H1 (cell line): Measurements from ENCODE around the gene ARHGAP4. TPM values are rescaled to one million over a fixed set of nuclear protein-coding genes. Genes with fewer than 3 reads are reported as not detected.

Experiments
- CBX5 ChIP-seq: fragments of 300-800, 300-1000 bp; sonication (generic); IDR thresholded peaks from 2 replicates; pipeline ENCODE4 v1.7.1; 2016; ENCODE audit warnings: antibody characterized with exemption, low read length, low read depth
- CHD7 ChIP-seq: fragments of 300-600 bp; sonication (generic); IDR thresholded peaks from 2 replicates; pipeline ENCODE4 v1.7.1; 2012; ENCODE audit warnings: low read length, moderate library complexity, mild to moderate bottlenecking, inconsistent platforms; ENCODE audit not compliant: insufficient replicate concordance
- JUND ChIP-seq: IDR thresholded peaks from 2 replicates; pipeline ENCODE4 v1.6.1; 2011; ENCODE audit warnings: mild to moderate bottlenecking, improper control_type of control experiment, low read length
- PHF8 ChIP-seq: fragments of 200-600 bp; sonication (generic); conservative IDR thresholded peaks from 2 replicates; pipeline ENCODE4 v1.7.1; 2012; ENCODE audit warnings: low read depth, mild to moderate bottlenecking, inconsistent platforms, low read length, moderate library complexity
- POLR2A ChIP-seq, 2 experiments: IDR thresholded peaks; 1 replicate in 1 of 2; 2 replicates in 1 of 2; pipeline ENCODE4 v1.6.1; 2011; ENCODE audit warnings: low read depth in 2 of 2, low read length in 2 of 2, mild to moderate bottlenecking in 2 of 2; ENCODE audit errors: control extremely low read depth in 1 of 2
- POU5F1 ChIP-seq: IDR thresholded peaks from 2 replicates; pipeline ENCODE4 v1.6.1; 2011; ENCODE audit warnings: low read depth, mild to moderate bottlenecking, low read length, moderate library complexity
- RBBP5 ChIP-seq: IDR thresholded peaks from 2 replicates; pipeline ENCODE4 v1.7.1; 2012; ENCODE audit warnings: low read depth, mild to moderate bottlenecking, inconsistent platforms, low read length, moderate library complexity, borderline replicate concordance
- SIX5 ChIP-seq: IDR thresholded peaks from 2 replicates; pipeline ENCODE4 v1.6.1; 2011; ENCODE audit warnings: mild to moderate bottlenecking, low read depth, low read length
- SRF ChIP-seq: IDR thresholded peaks from 2 replicates; pipeline ENCODE4 v1.6.1; 2011; ENCODE audit warnings: mild to moderate bottlenecking, low read depth, low read length, moderate library complexity
- TEAD4 ChIP-seq: IDR thresholded peaks from 2 replicates; pipeline ENCODE4 v1.6.1; 2012; ENCODE audit warnings: low read depth, low read length, inconsistent platforms, mixed read lengths
- polyA plus RNA-seq, 7 experiments: library from polyadenylated mRNA; depleted of rRNA in 3 of 7; stranded (reverse) in 5 of 7; unstranded in 2 of 7; fragments of >200 nt in 5 of 7; fragments of 200-250 nt in 2 of 7; gene quantifications; 1 replicate in 5 of 7; 2 replicates in 1 of 7; 4 replicates in 1 of 7; pipeline versions ENCODE4 v1.2.1 to v1.2.3, GENCODE V29; 2011 to 2013; ENCODE audit warnings: missing spikeins in 2 of 7, mixed read lengths in 2 of 7
- total RNA-seq: library from RNA; stranded (reverse); fragmentation: NEBNext Ultra II Directional; extraction: Animal tissue kit (Norgen Biotek cat#: 25700); gene quantifications from 2 replicates; pipeline ENCODE4 v1.2.1, GENCODE V29; 2021
- TF ChIP-seq, protein P1 (sequence below): IDR thresholded peaks from 2 replicates; pipeline ENCODE4 v1.6.1; 2012; ENCODE audit warnings: inconsistent platforms

Gene ARHGAP4
- total and polyA plus RNA-seq, 2 of the 8 experiments (the other 6 are each of a cell fraction or from before 2014, with no cell fraction given), result 23.9 to 26.0 TPM

- no peak for TF ChIP-seq CHD7
- no peak for TF ChIP-seq CBX5
- no peak for TF ChIP-seq PHF8
- no peak for TF ChIP-seq SRF
- no peak for TF ChIP-seq POU5F1
- no peak for TF ChIP-seq JUND
- no peak for TF ChIP-seq TEAD4
- no peak for TF ChIP-seq RBBP5
- no peak for TF ChIP-seq POLR2A (IDR thresholded peaks at IDR 0.05; ENCODE audit: control extremely low read depth in 1 of 2, low read depth in 2 of 2, low read length in 2 of 2)
- TF ChIP-seq SIX5, result no peak
- TF ChIP-seq, protein P1, sequence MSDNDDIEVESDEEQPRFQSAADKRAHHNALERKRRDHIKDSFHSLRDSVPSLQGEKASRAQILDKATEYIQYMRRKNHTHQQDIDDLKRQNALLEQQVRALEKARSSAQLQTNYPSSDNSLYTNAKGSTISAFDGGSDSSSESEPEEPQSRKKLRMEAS, result no peak
Measured at GRCh38 chrX:153921070-153921469, 5.0 kb downstream of the ARHGAP4 start (continued).
